WERI-Rb-1 (cell line): ENCODE data around the gene HCN3.

Source experiments
- DNase-seq: peaks from one replicate; pipeline ENCODE4 v3.0.0-alpha.2; 2020
- H3K27ac ChIP-seq: fragments of 250-450 bp; sonication (Bioruptor Pico); 2 replicates; pipeline ENCODE4 v1.5.1; 2020; ENCODE audit warnings: mild to moderate bottlenecking, moderate library complexity
- H3K27me3 ChIP-seq: fragments of 250-450 bp; sonication (Bioruptor Pico); 2 replicates; pipeline ENCODE4 v1.5.1; 2021; ENCODE audit warnings: mild to moderate bottlenecking, low read depth, moderate library complexity; ENCODE audit not compliant: insufficient read depth, severe bottlenecking
- H3K36me3 ChIP-seq: fragments of 250-450 bp; sonication (Bioruptor Pico); 2 replicates; pipeline ENCODE4 v1.5.1; 2020; ENCODE audit warnings: mild to moderate bottlenecking, moderate library complexity
- H3K4me3 ChIP-seq: 2 replicates; pipeline ENCODE4 v1.5.1; 2011; ENCODE audit warnings: low read depth, mild to moderate bottlenecking, control low read depth, low read length
- H3K9me3 ChIP-seq: fragments of 250-450 bp; sonication (Bioruptor Pico); 2 replicates; pipeline ENCODE4 v1.5.1; 2021; ENCODE audit warnings: mild to moderate bottlenecking, moderate library complexity; ENCODE audit not compliant: severe bottlenecking
- TF ChIP-seq, protein P1 (sequence below): IDR thresholded peaks from 2 replicates; pipeline ENCODE4 v1.5.1; 2011; ENCODE audit warnings: low read depth, mild to moderate bottlenecking, control low read depth, inconsistent platforms, low read length

Gene HCN3

GRCh38 chr1:155322571-155322952 lies 45.3 kb downstream of the HCN3 start:
- peak; percentile 73 for DNase-seq
- H3K4me3 ChIP-seq = peak overlapping the region; percentile 84
- H3K27me3 ChIP-seq = no peaks in the 10 kb centered on the region
- TF ChIP-seq, protein P1, sequence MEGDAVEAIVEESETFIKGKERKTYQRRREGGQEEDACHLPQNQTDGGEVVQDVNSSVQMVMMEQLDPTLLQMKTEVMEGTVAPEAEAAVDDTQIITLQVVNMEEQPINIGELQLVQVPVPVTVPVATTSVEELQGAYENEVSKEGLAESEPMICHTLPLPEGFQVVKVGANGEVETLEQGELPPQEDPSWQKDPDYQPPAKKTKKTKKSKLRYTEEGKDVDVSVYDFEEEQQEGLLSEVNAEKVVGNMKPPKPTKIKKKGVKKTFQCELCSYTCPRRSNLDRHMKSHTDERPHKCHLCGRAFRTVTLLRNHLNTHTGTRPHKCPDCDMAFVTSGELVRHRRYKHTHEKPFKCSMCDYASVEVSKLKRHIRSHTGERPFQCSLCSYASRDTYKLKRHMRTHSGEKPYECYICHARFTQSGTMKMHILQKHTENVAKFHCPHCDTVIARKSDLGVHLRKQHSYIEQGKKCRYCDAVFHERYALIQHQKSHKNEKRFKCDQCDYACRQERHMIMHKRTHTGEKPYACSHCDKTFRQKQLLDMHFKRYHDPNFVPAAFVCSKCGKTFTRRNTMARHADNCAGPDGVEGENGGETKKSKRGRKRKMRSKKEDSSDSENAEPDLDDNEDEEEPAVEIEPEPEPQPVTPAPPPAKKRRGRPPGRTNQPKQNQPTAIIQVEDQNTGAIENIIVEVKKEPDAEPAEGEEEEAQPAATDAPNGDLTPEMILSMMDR = no peak
- peak overlapping the region; percentile 84 for H3K27ac ChIP-seq
- peaks cover 66% of the 10 kb centered on the region for H3K36me3 ChIP-seq
- H3K9me3 ChIP-seq = no peaks in the 10 kb centered on the region

DNA sequence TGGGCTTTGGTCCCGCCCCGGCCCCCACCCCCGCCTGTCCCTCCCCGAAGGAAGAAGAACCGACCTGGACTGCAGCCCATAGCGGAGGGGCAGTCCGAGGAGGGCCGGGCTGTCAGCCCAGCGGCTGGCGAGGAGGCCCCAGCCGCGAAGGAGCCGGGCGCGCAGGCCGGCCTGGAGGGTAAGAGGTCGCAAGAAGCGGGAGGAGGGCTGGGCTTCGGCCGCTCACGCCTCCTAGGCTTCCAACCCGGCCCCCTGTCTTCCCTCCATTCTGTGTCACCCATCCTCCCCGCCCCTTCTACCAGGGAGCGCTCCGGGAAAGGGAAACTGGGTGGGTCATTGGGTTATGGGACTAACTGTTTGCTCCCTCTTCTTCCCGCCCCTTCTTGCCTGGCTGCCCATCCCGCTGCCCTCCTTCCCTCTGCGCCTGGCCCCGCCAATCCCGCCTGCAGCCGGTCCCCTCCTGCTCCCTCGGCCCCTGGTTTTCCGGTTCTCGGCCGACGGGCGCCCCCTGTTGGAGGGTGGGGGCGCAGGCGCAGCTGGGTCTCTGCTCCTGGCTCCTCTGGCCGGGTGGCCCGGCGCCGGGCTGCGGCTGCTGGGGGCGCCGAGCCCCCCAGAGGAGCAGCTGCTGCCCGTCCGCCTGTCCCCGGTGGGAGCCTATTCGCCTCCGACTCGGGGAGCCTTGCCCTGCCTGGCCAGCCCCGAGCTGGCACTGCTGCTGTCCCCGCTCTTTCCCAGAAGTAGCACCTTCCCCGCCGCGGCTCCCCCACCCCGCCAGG lies 45.9 kb downstream of the HCN3 start:
- Histone ChIP-seq H3K4me3 (peak overlapping the region; percentile 84), H3K27ac (peak overlapping the region; percentile 84), H3K36me3 (peaks cover 66% of the 10 kb centered on the region), H3K27me3 (no peaks in the 10 kb centered on the region), H3K9me3 (no peaks in the 10 kb centered on the region)
- TF ChIP-seq, protein P1 = peak; percentile 99
- DNase-seq = peak; percentile 100

- TF ChIP-seq, protein P1 = no peak
- H3K27ac ChIP-seq = peak overlapping the region; percentile 84
- DNase-seq = peak; percentile 98
- H3K36me3 ChIP-seq = peaks cover 66% of the 10 kb centered on the region
- peak overlapping the region; percentile 84 for H3K4me3 ChIP-seq
- no peaks in the 10 kb centered on the region for H3K27me3 ChIP-seq
- no peaks in the 10 kb centered on the region for H3K9me3 ChIP-seq
These were observed 46.4 kb downstream of the HCN3 start for GRCh38 chr1:155323729-155324036.

GRCh38 chr1:155324037-155324716 lies 46.9 kb downstream of the HCN3 start:
- TF ChIP-seq, protein P1 = no peak
- H3K27ac ChIP-seq = peak overlapping the region; percentile 84
- peak; percentile 100 for DNase-seq
- H3K4me3 ChIP-seq = peak overlapping the region; percentile 84
- no peaks in the 10 kb centered on the region for H3K9me3 ChIP-seq
- no peaks in the 10 kb centered on the region for H3K27me3 ChIP-seq
- H3K36me3 ChIP-seq = peaks cover 67% of the 10 kb centered on the region

GRCh38 chr1:155324717-155325602 lies 47.7 kb downstream of the HCN3 start:
- DNase-seq = peak; percentile 98
- Histone ChIP-seq H3K27me3 (no peaks in the 10 kb centered on the region), H3K9me3 (no peaks in the 10 kb centered on the region), H3K4me3 (peak overlapping the region; percentile 84), H3K36me3 (peaks cover 66% of the 10 kb centered on the region), H3K27ac (peak overlapping the region; percentile 84)
- TF ChIP-seq, protein P1 = peak; percentile 100
